Activated CD4-positive, alpha-beta T cell treated with anti-CD3 and anti-CD28 coated beads, Interleukin-2, amount 50 U/mL, for 1 hour (primary cell): ENCODE results near the gene NAA38.

ENCODE experiments used
- DNase-seq: peaks from one replicate; pipeline ENCODE4 v3.0.0-alpha.2; 2020

Gene NAA38

GRCh38 chr17:7852262-7852670 lies 5.1 kb downstream of the NAA38 start:
- DNase-seq = peak; percentile 18

GRCh38 chr17:7851438-7852261 lies 5.7 kb downstream of the NAA38 start:
- DNase-seq = peak; percentile 96

- DNase-seq = peak; percentile 25
Observed at GRCh38 chr17:7850701-7851437, 6.5 kb downstream of the NAA38 start.

GRCh38 chr17:7849751-7850504 lies 7.4 kb downstream of the NAA38 start:
- DNase-seq = no peak

GRCh38 chr17:7849130-7849750 lies 8.1 kb downstream of the NAA38 start:
- DNase-seq = peak; percentile 20

GRCh38 chr17:7848739-7849129 lies 8.6 kb downstream of the NAA38 start:
- no peak for DNase-seq

GRCh38 chr17:7848131-7848579 lies 9.2 kb downstream of the NAA38 start:
- DNase-seq = peak; percentile 15

GRCh38 chr17:7846765-7847661 lies 10.3 kb downstream of the NAA38 start:
- DNase-seq = peak; percentile 30

GRCh38 chr17:7846063-7846735 lies 11.2 kb downstream of the NAA38 start:
- no peak for DNase-seq

- no peak for DNase-seq
Observed at GRCh38 chr17:7845359-7846062, 11.8 kb downstream of the NAA38 start.

- DNase-seq = peak; percentile 73
Observed at GRCh38 chr17:7844292-7845154, 12.8 kb downstream of the NAA38 start.

GRCh38 chr17:7843536-7844291 lies 13.6 kb downstream of the NAA38 start:
- peak; percentile 91 for DNase-seq

GRCh38 chr17:7843257-7843535 lies 14.2 kb downstream of the NAA38 start:
- DNase-seq = no peak

- DNase-seq = peak; percentile 97
Observed at GRCh38 chr17:7842380-7843256, 14.7 kb downstream of the NAA38 start.

- DNase-seq = peak; percentile 80
Observed at GRCh38 chr17:7841915-7842379, 15.4 kb downstream of the NAA38 start.

GRCh38 chr17:7841396-7841914 lies 15.9 kb downstream of the NAA38 start:
- DNase-seq = peak; percentile 95

GRCh38 chr17:7840875-7841274 lies 16.5 kb downstream of the NAA38 start:
- no peak for DNase-seq

GRCh38 chr17:7840441-7840840 lies 16.9 kb downstream of the NAA38 start:
- no peak for DNase-seq
